H9 (cell line): Measurements from ENCODE around the gene ZNF35. TPM values are rescaled to one million over a fixed set of nuclear protein-coding genes. Genes with fewer than 3 reads are reported as not detected.

ENCODE experiments used
- DNase-seq: peaks from one replicate; pipeline ENCODE4 v3.0.0-alpha.2; 2017
- H2AFZ ChIP-seq: one replicate; pipeline ENCODE4 v1.6.1; 2013; ENCODE audit warnings: mild to moderate bottlenecking, low read length, control low read depth, moderate library complexity
- H2AK5ac ChIP-seq: 2 replicates; pipeline ENCODE4 v1.6.1; 2013; ENCODE audit warnings: low read length, control low read depth, mixed read lengths; ENCODE audit not compliant: insufficient read length
- H2BK120ac ChIP-seq: one replicate; pipeline ENCODE4 v1.6.1; 2013; ENCODE audit warnings: low read depth, mild to moderate bottlenecking, low read length, control low read depth, inconsistent platforms; ENCODE audit not compliant: poor library complexity, severe bottlenecking
- H2BK12ac ChIP-seq: 2 replicates; pipeline ENCODE4 v1.6.1; 2013; ENCODE audit warnings: low read length, control low read depth, mixed read lengths, low read depth; ENCODE audit not compliant: insufficient read length
- H2BK15ac ChIP-seq: 2 replicates; pipeline ENCODE4 v1.6.1; 2013; ENCODE audit warnings: low read depth, low read length, control low read depth
- H2BK20ac ChIP-seq: one replicate; pipeline ENCODE4 v1.6.1; 2013; ENCODE audit warnings: low read depth, mild to moderate bottlenecking, low read length, control low read depth, inconsistent platforms; ENCODE audit not compliant: poor library complexity, severe bottlenecking
- H2BK5ac ChIP-seq: 2 replicates; pipeline ENCODE4 v1.6.1; 2013; ENCODE audit warnings: low read length, control low read depth, mixed read lengths; ENCODE audit not compliant: insufficient read length
- H3K14ac ChIP-seq: 2 replicates; pipeline ENCODE4 v1.6.1; 2013; ENCODE audit warnings: low read length, control low read depth; ENCODE audit not compliant: insufficient read depth
- H3K18ac ChIP-seq: 2 replicates; pipeline ENCODE4 v1.6.1; 2013; ENCODE audit warnings: low read depth, mild to moderate bottlenecking, mixed read lengths, low read length, control low read depth; ENCODE audit not compliant: insufficient read length
- H3K23ac ChIP-seq: 2 replicates; pipeline ENCODE4 v1.6.1; 2013; ENCODE audit warnings: low read length, control low read depth, mixed read lengths, low read depth; ENCODE audit not compliant: insufficient read length
- H3K23me2 ChIP-seq: 2 replicates; pipeline ENCODE4 v1.6.1; 2013; ENCODE audit warnings: low read depth, mild to moderate bottlenecking, mixed read lengths, low read length, control low read depth; ENCODE audit not compliant: insufficient read length, poor library complexity, severe bottlenecking
- H3K27ac ChIP-seq: 2 replicates; pipeline ENCODE4 v1.5.1; 2013; ENCODE audit warnings: low read length, control low read depth, mixed read lengths, low read depth; ENCODE audit not compliant: insufficient read length
- H3K27me3 ChIP-seq: 2 replicates; pipeline ENCODE4 v1.6.1; 2013; ENCODE audit warnings: low read length, control low read depth, inconsistent platforms; ENCODE audit not compliant: insufficient read depth
- H3K4ac ChIP-seq: 2 replicates; pipeline ENCODE4 v1.6.1; 2013; ENCODE audit warnings: low read depth, mild to moderate bottlenecking, control low read depth, inconsistent platforms, low read length, moderate library complexity
- H3K4me1 ChIP-seq: 2 replicates; pipeline ENCODE4 v1.6.1; 2013; ENCODE audit warnings: low read length, control low read depth, inconsistent platforms; ENCODE audit not compliant: insufficient read depth
- H3K4me2 ChIP-seq: 2 replicates; pipeline ENCODE4 v1.6.1; 2013; ENCODE audit warnings: low read length, control low read depth, mixed read lengths; ENCODE audit not compliant: insufficient read length, insufficient read depth
- H3K56ac ChIP-seq: 2 replicates; pipeline ENCODE4 v1.6.1; 2013; ENCODE audit warnings: low read depth, mild to moderate bottlenecking, mixed read lengths, low read length, control low read depth; ENCODE audit not compliant: insufficient read length
- H3K79me1 ChIP-seq: 2 replicates; pipeline ENCODE4 v1.6.1; 2013; ENCODE audit warnings: low read depth, mild to moderate bottlenecking, moderate library complexity, low read length, control low read depth, inconsistent platforms; ENCODE audit not compliant: insufficient read depth, poor library complexity, severe bottlenecking
- H3K79me2 ChIP-seq: 2 replicates; pipeline ENCODE4 v1.6.1; 2013; ENCODE audit warnings: low read length, control low read depth, inconsistent platforms; ENCODE audit not compliant: insufficient read depth
- H3K9ac ChIP-seq: 2 replicates; pipeline ENCODE4 v1.6.1; 2013; ENCODE audit warnings: low read length, control low read depth, mixed read lengths; ENCODE audit not compliant: insufficient read length; ENCODE audit errors: extremely low read depth
- H3K9me3 ChIP-seq: one replicate; pipeline ENCODE4 v1.6.1; 2013; ENCODE audit warnings: low read depth, low read length, inconsistent platforms; ENCODE audit not compliant: control insufficient read depth
- H3T11ph ChIP-seq: one replicate; pipeline ENCODE4 v1.6.1; 2013; ENCODE audit warnings: mild to moderate bottlenecking, low read length, control low read depth, inconsistent platforms
- H4K20me1 ChIP-seq: one replicate; pipeline ENCODE4 v1.6.1; 2013; ENCODE audit not compliant: control insufficient read depth, insufficient read length, insufficient read depth
- H4K5ac ChIP-seq: 2 replicates; pipeline ENCODE4 v1.6.1; 2013; ENCODE audit warnings: low read depth, mild to moderate bottlenecking, mixed read lengths, low read length, control low read depth; ENCODE audit not compliant: insufficient read length
- H4K8ac ChIP-seq: replicated peaks from 2 replicates; pipeline ENCODE4 v1.6.1; 2013; ENCODE audit warnings: low read length, control low read depth, mixed read lengths, low read depth; ENCODE audit not compliant: insufficient read length
- H4K91ac ChIP-seq: 2 replicates; pipeline ENCODE4 v1.6.1; 2013; ENCODE audit warnings: low read depth, mild to moderate bottlenecking, moderate library complexity, mixed read lengths, low read length, control low read depth; ENCODE audit not compliant: insufficient read length
- H3K27ac Mint-ChIP-seq, 3 experiments: 2 replicates in 2 of 3; 3 replicates in 1 of 3; pipeline ENCODE4 v1.8.0; 2020 to 2021; ENCODE audit warnings: mixed read lengths in 3 of 3, mild to moderate bottlenecking in 1 of 3, moderate library complexity in 1 of 3
- H3K27me3 Mint-ChIP-seq: 2 replicates; pipeline ENCODE4 v1.8.0; 2021; ENCODE audit warnings: low read depth, mild to moderate bottlenecking, moderate library complexity, mixed read lengths
- H3K36me3 Mint-ChIP-seq, 3 experiments: 2 replicates in 2 of 3; 3 replicates in 1 of 3; pipeline ENCODE4 v1.8.0; 2020 to 2021; ENCODE audit warnings: low read depth in 3 of 3, mixed read lengths in 3 of 3; ENCODE audit not compliant: insufficient read depth in 1 of 3
- H3K4me1 Mint-ChIP-seq, 2 experiments: 2 replicates each; pipeline ENCODE4 v1.8.0; 2020; ENCODE audit warnings: mixed read lengths in 2 of 2
- H3K4me3 Mint-ChIP-seq, 2 experiments: 2 replicates in 1 of 2; 3 replicates in 1 of 2; pipeline ENCODE4 v1.8.0; 2020 to 2021; ENCODE audit warnings: mild to moderate bottlenecking in 2 of 2, mixed read lengths in 2 of 2, moderate library complexity in 1 of 2
- H3K9me3 Mint-ChIP-seq, 2 experiments: 2 replicates in 1 of 2; 3 replicates in 1 of 2; pipeline ENCODE4 v1.8.0; 2020; ENCODE audit warnings: mild to moderate bottlenecking in 2 of 2, mixed read lengths in 2 of 2, moderate library complexity in 1 of 2
- WGBS: extraction: QIAGEN DNeasy Blood & Tissue Kit; methylation state at CpG from one replicate; pipeline ENCODE4 v1.1.7; 2013; ENCODE audit warnings: missing lambda C conversion rate, low lambda C conversion rate, mixed read lengths; ENCODE audit not compliant: insufficient read length; ENCODE audit errors: extremely low coverage; 5-methylcytosine and 5-hydroxymethylcytosine counted together
- total RNA-seq: library from RNA; stranded (reverse); gene quantifications from 2 replicates; pipeline ENCODE4 v1.2.1, GENCODE V29; 2021
- TF ChIP-seq, protein P1 (sequence below): fragments of 200-600 bp; sonication (generic); conservative IDR thresholded peaks from 3 replicates; pipeline ENCODE4 v1.8.0; 2021; ENCODE audit warnings: antibody characterized with exemption, mild to moderate bottlenecking

Gene ZNF35
- total RNA-seq, 1 experiment from 2014 or later = 27.3 TPM

DNA sequence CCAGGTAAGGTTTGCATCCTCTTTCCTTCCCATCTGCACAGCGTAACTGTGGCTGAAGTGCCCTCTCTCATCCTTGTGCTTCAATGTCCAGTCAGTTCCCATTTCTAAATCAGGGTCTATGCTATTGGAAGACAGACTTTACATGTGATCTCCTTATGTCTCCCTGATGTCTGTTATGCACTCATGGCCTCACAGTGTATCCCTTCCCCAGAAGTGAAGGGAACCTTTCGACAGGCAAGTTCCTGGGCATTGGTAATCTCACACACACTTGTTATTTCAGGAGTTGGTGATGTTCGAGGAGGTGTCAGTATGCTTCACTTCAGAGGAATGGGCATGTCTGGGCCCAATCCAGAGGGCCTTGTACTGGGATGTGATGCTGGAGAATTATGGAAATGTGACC, 16.3 kb upstream of the ZNF35 start:
- Histone ChIP-seq H3K4me2 (no peak overlapping the region), H3K23ac (no peak overlapping the region), H3K9ac (no peak overlapping the region), H3K14ac (no peak overlapping the region), H3T11ph (no peak overlapping the region), H3K4me1 (no peaks in the 10 kb centered on the region), H3K4ac (no peak overlapping the region), H2BK15ac (no peak overlapping the region), H4K8ac (no peak overlapping the region), H4K20me1 (no peaks in the 10 kb centered on the region), H4K91ac (no peak overlapping the region), H2BK12ac (no peak overlapping the region), H2AFZ (no peak overlapping the region), H3K27me3 (no peaks in the 10 kb centered on the region), H3K18ac (no peak overlapping the region), H3K79me1 (no peaks in the 10 kb centered on the region), H3K23me2 (no peaks in the 10 kb centered on the region), H2BK5ac (no peak overlapping the region), H3K27ac (no peak overlapping the region), H2AK5ac (no peak overlapping the region), H2BK120ac (no peak overlapping the region), H2BK20ac (no peak overlapping the region), H3K56ac (no peak overlapping the region), H3K9me3 (no peaks in the 10 kb centered on the region), H4K5ac (no peak overlapping the region), H3K79me2 (no peaks in the 10 kb centered on the region)
- Mint-ChIP-seq H3K27me3 (no peaks in the 10 kb centered on the region), H3K36me3 (peaks cover 26 to 43% (median 36%) of the 10 kb centered on the region in 3 experiments; a peak in 6 of 7 replicates), H3K4me3 (no peak overlapping the region), H3K4me1 (no peaks in the 10 kb centered on the region), H3K27ac (peak overlapping the region in 1 of 3 experiments; percentile 71; a peak in 1 of 7 replicates), H3K9me3 (no peaks in the 10 kb centered on the region)
- no CpG with 5 or more reads among the region's 3 CpGs for WGBS
- TF ChIP-seq, protein P1, sequence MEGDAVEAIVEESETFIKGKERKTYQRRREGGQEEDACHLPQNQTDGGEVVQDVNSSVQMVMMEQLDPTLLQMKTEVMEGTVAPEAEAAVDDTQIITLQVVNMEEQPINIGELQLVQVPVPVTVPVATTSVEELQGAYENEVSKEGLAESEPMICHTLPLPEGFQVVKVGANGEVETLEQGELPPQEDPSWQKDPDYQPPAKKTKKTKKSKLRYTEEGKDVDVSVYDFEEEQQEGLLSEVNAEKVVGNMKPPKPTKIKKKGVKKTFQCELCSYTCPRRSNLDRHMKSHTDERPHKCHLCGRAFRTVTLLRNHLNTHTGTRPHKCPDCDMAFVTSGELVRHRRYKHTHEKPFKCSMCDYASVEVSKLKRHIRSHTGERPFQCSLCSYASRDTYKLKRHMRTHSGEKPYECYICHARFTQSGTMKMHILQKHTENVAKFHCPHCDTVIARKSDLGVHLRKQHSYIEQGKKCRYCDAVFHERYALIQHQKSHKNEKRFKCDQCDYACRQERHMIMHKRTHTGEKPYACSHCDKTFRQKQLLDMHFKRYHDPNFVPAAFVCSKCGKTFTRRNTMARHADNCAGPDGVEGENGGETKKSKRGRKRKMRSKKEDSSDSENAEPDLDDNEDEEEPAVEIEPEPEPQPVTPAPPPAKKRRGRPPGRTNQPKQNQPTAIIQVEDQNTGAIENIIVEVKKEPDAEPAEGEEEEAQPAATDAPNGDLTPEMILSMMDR = no peak
- no peak for DNase-seq
